ENCODE data around the gene ITGA4. TPM values are rescaled to one million over a fixed set of nuclear protein-coding genes. Genes with fewer than 3 reads are reported as not detected.

ITGA4 gene
- total RNA-seq, 4 donors from 2014 or later = 7.7 to 28.7 (median 12.2) TPM

GRCh38 chr2:181459621-181460021 lies 2.4 kb downstream of the ITGA4 start:
- no peak for TF ChIP-seq CTCF (IDR thresholded peaks at IDR 0.05; ENCODE audit: low read depth)

- TF ChIP-seq CTCF (IDR thresholded peaks at IDR 0.05; ENCODE audit: low read depth) = no peak
These were observed 4.1 kb downstream of the ITGA4 start for GRCh38 chr2:181461056-181461997.

GRCh38 chr2:181462033-181462432 lies 4.8 kb downstream of the ITGA4 start:
- no peak for TF ChIP-seq CTCF (IDR thresholded peaks at IDR 0.05; ENCODE audit: low read depth)

GRCh38 chr2:181463588-181463987 lies 6.4 kb downstream of the ITGA4 start:
- no peak for TF ChIP-seq CTCF (IDR thresholded peaks at IDR 0.05; ENCODE audit: low read depth)

- TF ChIP-seq CTCF (IDR thresholded peaks at IDR 0.05; ENCODE audit: low read depth) = no peak
These were observed 7.8 kb downstream of the ITGA4 start for GRCh38 chr2:181464966-181465365.

- TF ChIP-seq CTCF (IDR thresholded peaks at IDR 0.05; ENCODE audit: low read depth) = no peak
These were observed 8.6 kb downstream of the ITGA4 start for GRCh38 chr2:181465676-181466375.

Measured in subcutaneous adipose tissue (tissue), 4 donors.